ENCODE data around the gene NDUFAF2. TPM values are rescaled to one million over a fixed set of nuclear protein-coding genes. Genes with fewer than 3 reads are reported as not detected.

Gene NDUFAF2
- total RNA-seq, 6 experiments from 2014 or later = 40.4 to 57.3 (median 51.5) TPM

DNA sequence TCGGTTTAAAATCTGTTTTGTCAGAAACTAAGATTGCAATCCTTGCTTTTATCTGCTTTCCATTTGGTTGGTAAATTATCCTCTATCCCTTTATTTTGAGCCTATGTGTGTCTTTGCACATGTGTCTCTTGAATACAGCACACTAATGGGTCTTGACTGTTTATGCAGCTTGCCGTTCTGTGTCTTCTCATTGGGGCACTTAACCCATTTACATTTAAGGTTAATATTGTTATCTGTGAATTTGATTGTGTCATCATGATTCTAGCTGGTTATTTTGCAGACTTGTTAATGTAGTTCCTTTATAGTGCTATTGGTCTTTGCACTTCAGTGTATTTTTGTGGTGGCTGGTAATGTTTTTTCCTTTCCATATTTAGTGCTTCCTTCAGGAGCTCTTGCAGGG lies 253.6 kb downstream of the NDUFAF2 start:
- Mint-ChIP-seq H3K27me3 (ENCODE audit: insufficient read depth) (peaks cover 6% of the 10 kb centered on the region), H3K27ac (no peak overlapping the region), H3K36me3 (ENCODE audit: low read depth) (peaks cover 7% of the 10 kb centered on the region; the same call in 1 of the 2 replicates), H3K4me1 (ENCODE audit: low read depth) (peaks cover 10% of the 10 kb centered on the region; the same call in 1 of the 2 replicates), H3K9me3 (peaks cover 11% of the 10 kb centered on the region), H3K4me3 (no peak overlapping the region)
- TF ChIP-seq, protein P1, sequence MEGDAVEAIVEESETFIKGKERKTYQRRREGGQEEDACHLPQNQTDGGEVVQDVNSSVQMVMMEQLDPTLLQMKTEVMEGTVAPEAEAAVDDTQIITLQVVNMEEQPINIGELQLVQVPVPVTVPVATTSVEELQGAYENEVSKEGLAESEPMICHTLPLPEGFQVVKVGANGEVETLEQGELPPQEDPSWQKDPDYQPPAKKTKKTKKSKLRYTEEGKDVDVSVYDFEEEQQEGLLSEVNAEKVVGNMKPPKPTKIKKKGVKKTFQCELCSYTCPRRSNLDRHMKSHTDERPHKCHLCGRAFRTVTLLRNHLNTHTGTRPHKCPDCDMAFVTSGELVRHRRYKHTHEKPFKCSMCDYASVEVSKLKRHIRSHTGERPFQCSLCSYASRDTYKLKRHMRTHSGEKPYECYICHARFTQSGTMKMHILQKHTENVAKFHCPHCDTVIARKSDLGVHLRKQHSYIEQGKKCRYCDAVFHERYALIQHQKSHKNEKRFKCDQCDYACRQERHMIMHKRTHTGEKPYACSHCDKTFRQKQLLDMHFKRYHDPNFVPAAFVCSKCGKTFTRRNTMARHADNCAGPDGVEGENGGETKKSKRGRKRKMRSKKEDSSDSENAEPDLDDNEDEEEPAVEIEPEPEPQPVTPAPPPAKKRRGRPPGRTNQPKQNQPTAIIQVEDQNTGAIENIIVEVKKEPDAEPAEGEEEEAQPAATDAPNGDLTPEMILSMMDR (IDR thresholded peaks at IDR 0.05) = no peak
- no peak for DNase-seq

DNA sequence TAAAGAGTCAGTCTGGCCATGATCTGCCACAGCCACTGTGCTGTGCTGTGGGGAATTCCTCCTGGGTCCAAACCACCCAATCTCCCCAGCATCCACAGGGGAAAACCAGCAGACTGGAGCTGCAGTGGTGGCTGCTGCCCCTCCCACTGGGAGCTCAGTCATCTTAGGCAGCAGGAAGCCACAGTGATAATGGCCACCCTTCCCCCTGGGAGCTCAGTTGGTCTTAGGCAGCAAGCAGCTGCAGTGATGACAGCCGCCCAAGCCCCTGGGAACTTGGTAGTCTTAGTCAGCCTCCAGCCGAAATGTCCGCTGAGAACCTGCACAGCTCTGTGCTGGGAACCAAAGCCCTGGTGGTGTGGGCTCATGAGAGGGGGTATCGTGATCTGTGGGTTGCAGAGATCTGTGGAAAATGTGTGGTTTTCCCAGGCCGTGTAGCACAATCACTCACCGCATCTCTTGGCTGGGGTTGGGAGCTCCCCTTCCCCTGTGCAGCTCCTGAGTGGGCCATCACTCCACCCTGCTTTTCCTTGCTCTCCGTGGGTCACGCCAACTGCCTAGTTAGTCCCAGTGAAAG lies 255.7 kb downstream of the NDUFAF2 start:
- no peak for DNase-seq
- TF ChIP-seq, protein P1 (IDR thresholded peaks at IDR 0.05) = no peak
- H3K27me3 Mint-ChIP-seq (ENCODE audit: insufficient read depth) = peaks cover 3% of the 10 kb centered on the region

DNA sequence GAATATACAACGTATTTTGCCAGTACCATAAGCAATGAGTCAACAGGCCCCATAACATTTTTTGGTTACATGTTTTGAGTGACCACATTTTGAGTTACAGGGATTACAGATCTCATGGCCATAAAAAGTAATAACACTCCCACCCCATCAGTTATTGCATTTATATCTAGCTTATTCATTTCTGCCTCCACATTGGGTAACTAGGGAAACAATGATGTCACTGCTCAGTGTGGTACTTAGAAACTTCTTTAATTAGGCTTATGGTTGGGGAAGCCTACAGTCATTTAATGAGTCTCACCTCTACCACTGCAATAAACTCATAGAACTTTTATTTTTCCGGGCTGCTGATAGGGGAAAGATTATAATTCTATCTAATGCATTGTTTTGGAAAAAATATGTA lies 257.2 kb downstream of the NDUFAF2 start:
- H3K27ac Mint-ChIP-seq = no peak overlapping the region
- peaks cover 2% of the 10 kb centered on the region; the same call in 1 of the 2 replicates for H3K27me3 Mint-ChIP-seq (ENCODE audit: insufficient read depth)
- TF ChIP-seq, protein P1 (IDR thresholded peaks at IDR 0.05) = no peak
- H3K9me3 Mint-ChIP-seq = peaks cover 18% of the 10 kb centered on the region
- peaks cover 22% of the 10 kb centered on the region for H3K36me3 Mint-ChIP-seq (ENCODE audit: low read depth)
- H3K4me1 Mint-ChIP-seq (ENCODE audit: low read depth) = peaks cover 10% of the 10 kb centered on the region; the same call in 1 of the 2 replicates
- no peak overlapping the region for H3K4me3 Mint-ChIP-seq
- peak; percentile 12 for DNase-seq

More for the DNA sequence above, 255.7 kb downstream of the NDUFAF2 start:
- no peak overlapping the region for H3K4me3 Mint-ChIP-seq
- H3K36me3 Mint-ChIP-seq (ENCODE audit: low read depth) = peaks cover 14% of the 10 kb centered on the region
- H3K4me1 Mint-ChIP-seq (ENCODE audit: low read depth) = peaks cover 10% of the 10 kb centered on the region; the same call in 1 of the 2 replicates
- H3K9me3 Mint-ChIP-seq = peaks cover 15% of the 10 kb centered on the region
- H3K27ac Mint-ChIP-seq = no peak overlapping the region

Other genes starting within 250 kb of the NDUFAF2 start
- 1 to 10 TPM; 2.7 to 8.5 (median 6.5) TPM for gene DEPDC1B, start 245.0 kb upstream of the NDUFAF2 start, total RNA-seq (2021; fragmentation: NEBNext Ultra II Directional; extraction: Animal tissue kit (Norgen Biotek cat#: 25700))
- gene ELOVL7, start 100.9 kb upstream of the NDUFAF2 start, total RNA-seq (2021; fragmentation: NEBNext Ultra II Directional; extraction: Animal tissue kit (Norgen Biotek cat#: 25700)) = under 1 TPM in 2 of 6 experiments, not detected in 4; 0.07 to 0.17 TPM
- gene ERCC8, start 135 bp upstream of the NDUFAF2 start, total RNA-seq (2021; fragmentation: NEBNext Ultra II Directional; extraction: Animal tissue kit (Norgen Biotek cat#: 25700)) = 10 to 100 TPM in 5 of 6 experiments, 1 to 10 TPM in 1; 8.5 to 10.7 (median 10.5) TPM
- 10 to 100 TPM; 62.6 to 76.8 (median 68.6) TPM for gene SMIM15, start 217.3 kb downstream of the NDUFAF2 start, total RNA-seq (2021; fragmentation: NEBNext Ultra II Directional; extraction: Animal tissue kit (Norgen Biotek cat#: 25700))